Transverse colon (tissue), 4 donors: Measurements from ENCODE around the gene ARHGAP1.

Experiments
- EP300 ChIP-seq: sonication (generic); formaldehyde crosslinking; IDR thresholded peaks from one replicate; pipeline ENCODE4 v1.6.1; 2017; ENCODE audit warnings: antibody characterized with exemption, low read depth
- POLR2A ChIP-seq: fragments of 450-650 bp; IDR thresholded peaks from one replicate; pipeline ENCODE4 v1.6.1; 2016; ENCODE audit warnings: antibody characterized with exemption, mild to moderate bottlenecking, moderate library complexity
- POLR2AphosphoS5 ChIP-seq, 3 donors: sonication (generic); formaldehyde crosslinking; IDR thresholded peaks; one replicate each; pipeline ENCODE4 v1.6.1; 2016; ENCODE audit warnings: antibody characterized with exemption in 3 of 3
- TF ChIP-seq, protein P1 (sequence below), 5 experiments: fragments of 200-600 bp in 3 of 5; fragments of 450-650 bp in 2 of 5; sonication (generic) in 3 of 5; IDR thresholded peaks; 1 replicate in 2 of 5; 2 replicates in 3 of 5; pipeline ENCODE4 v1.5.1; 2016 to 2017; ENCODE audit warnings: antibody characterized with exemption in 5 of 5, inconsistent platforms in 3 of 5, mild to moderate bottlenecking in 2 of 5, moderate library complexity in 1 of 5

DNA sequence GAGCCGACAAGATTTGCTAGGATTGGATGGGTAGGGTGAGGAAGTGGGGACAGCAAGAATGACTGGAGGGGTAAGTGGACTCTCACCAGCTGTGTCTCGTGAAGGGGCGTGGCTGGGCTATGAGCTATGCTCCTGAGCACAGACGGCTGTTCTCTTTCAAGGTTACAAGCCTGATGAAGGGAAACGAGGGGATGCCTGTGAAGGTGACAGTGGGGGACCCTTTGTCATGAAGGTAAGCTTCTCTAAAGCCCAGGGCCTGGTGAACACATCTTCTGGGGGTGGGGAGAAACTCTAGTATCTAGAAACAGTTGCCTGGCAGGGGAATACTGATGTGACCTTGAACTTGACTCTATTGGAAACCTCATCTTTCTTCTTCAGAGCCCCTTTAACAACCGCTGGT, 38.5 kb upstream of the ARHGAP1 start:
- TF ChIP-seq, protein P1, sequence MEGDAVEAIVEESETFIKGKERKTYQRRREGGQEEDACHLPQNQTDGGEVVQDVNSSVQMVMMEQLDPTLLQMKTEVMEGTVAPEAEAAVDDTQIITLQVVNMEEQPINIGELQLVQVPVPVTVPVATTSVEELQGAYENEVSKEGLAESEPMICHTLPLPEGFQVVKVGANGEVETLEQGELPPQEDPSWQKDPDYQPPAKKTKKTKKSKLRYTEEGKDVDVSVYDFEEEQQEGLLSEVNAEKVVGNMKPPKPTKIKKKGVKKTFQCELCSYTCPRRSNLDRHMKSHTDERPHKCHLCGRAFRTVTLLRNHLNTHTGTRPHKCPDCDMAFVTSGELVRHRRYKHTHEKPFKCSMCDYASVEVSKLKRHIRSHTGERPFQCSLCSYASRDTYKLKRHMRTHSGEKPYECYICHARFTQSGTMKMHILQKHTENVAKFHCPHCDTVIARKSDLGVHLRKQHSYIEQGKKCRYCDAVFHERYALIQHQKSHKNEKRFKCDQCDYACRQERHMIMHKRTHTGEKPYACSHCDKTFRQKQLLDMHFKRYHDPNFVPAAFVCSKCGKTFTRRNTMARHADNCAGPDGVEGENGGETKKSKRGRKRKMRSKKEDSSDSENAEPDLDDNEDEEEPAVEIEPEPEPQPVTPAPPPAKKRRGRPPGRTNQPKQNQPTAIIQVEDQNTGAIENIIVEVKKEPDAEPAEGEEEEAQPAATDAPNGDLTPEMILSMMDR (IDR thresholded peaks at IDR 0.05) = no peak
- TF ChIP-seq POLR2A (no peak), POLR2AphosphoS5 (IDR thresholded peaks at IDR 0.05) (no peak), EP300 (no peak)
